ENCODE results near the gene TMEM87A.

Gene TMEM87A

GRCh38 chr15:42213511-42213910 lies 59.7 kb downstream of the TMEM87A start:
- H3K27ac ChIP-seq (ENCODE audit: low read length), result no peak overlapping the region
- peaks cover 12% of the 10 kb centered on the region for H3F3A ChIP-seq (ENCODE audit: insufficient read depth, low read length)
- H3K9me2 ChIP-seq (replicated peaks; ENCODE audit: insufficient read depth, low read length), result no peaks in the 10 kb centered on the region
- no peaks in the 10 kb centered on the region for H3K79me2 ChIP-seq (ENCODE audit: low read length)
- no peaks in the 10 kb centered on the region for H3K9me3 ChIP-seq (replicated peaks; ENCODE audit: insufficient read depth, low read length)
- no peak overlapping the region for H3K4me2 ChIP-seq (ENCODE audit: low read depth, low read length)
- H3K4me3 ChIP-seq (ENCODE audit: low read length), result no peak overlapping the region
- TF ChIP-seq CTCF (IDR thresholded peaks at IDR 0.05; ENCODE audit: low read length) (no peak), EZH2phosphoT487 (IDR thresholded peaks at IDR 0.05; ENCODE audit: low read length) (no peak), EZH2 (optimal IDR thresholded peaks at IDR 0.05; ENCODE audit: low read depth, low read length) (no peak)
- no peaks in the 10 kb centered on the region for H4K20me1 ChIP-seq (ENCODE audit: insufficient read depth, low read length)
- H3K27me3 ChIP-seq (replicated peaks; ENCODE audit: insufficient read depth, low read length), result no peaks in the 10 kb centered on the region
- peaks cover 6% of the 10 kb centered on the region; the same call in 1 of the 2 replicates for H3K36me3 ChIP-seq (replicated peaks; ENCODE audit: insufficient read depth, low read length)
- H3K4me1 ChIP-seq (ENCODE audit: low read length), result no peaks in the 10 kb centered on the region
- H3K9ac ChIP-seq (ENCODE audit: low read length), result no peak overlapping the region
- DNase-seq, result no peak
- no peak overlapping the region for H2AFZ ChIP-seq (ENCODE audit: low read length)

DNA sequence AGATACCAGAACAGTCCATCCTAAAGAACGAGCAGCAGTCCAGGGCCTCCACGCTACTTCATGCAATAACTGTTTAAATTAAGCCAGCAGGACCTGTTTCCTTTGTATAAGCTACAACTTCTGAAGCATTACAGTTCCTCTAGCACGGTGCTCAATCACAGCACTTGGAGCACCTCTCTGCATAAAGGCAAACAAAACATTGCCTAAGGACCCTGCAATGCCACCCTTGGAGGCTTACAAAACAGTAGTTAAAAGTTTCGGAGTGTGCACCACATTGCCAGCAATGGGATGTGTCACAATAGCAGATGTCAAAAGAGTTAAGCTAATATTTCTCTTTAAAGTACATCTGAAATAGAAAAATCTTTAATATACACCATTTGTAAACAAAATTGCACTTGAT lies 62.5 kb downstream of the TMEM87A start:
- H4K20me1 ChIP-seq (ENCODE audit: insufficient read depth, low read length), result no peaks in the 10 kb centered on the region
- no peak overlapping the region for H3K4me2 ChIP-seq (ENCODE audit: low read depth, low read length)
- H3K27me3 ChIP-seq (replicated peaks; ENCODE audit: insufficient read depth, low read length), result no peaks in the 10 kb centered on the region
- H3K4me1 ChIP-seq (ENCODE audit: low read length), result peaks cover 6% of the 10 kb centered on the region
- no peaks in the 10 kb centered on the region for H3K9me3 ChIP-seq (replicated peaks; ENCODE audit: insufficient read depth, low read length)
- peaks cover 25% of the 10 kb centered on the region for H3K79me2 ChIP-seq (ENCODE audit: low read length)
- H3K9me2 ChIP-seq (replicated peaks; ENCODE audit: insufficient read depth, low read length), result no peaks in the 10 kb centered on the region
- peaks cover 15% of the 10 kb centered on the region for H3F3A ChIP-seq (ENCODE audit: insufficient read depth, low read length)
- no peak overlapping the region for H3K27ac ChIP-seq (ENCODE audit: low read length)
- H3K9ac ChIP-seq (ENCODE audit: low read length), result no peak overlapping the region
- DNase-seq, result no peak
- no peak overlapping the region for H3K4me3 ChIP-seq (ENCODE audit: low read length)
- H2AFZ ChIP-seq (ENCODE audit: low read length), result no peak overlapping the region
- H3K36me3 ChIP-seq (replicated peaks; ENCODE audit: insufficient read depth, low read length), result 0 out of 2 replicates have a peak, but pooled peaks cover 6% of the 10 kb centered on the region
- TF ChIP-seq CTCF (IDR thresholded peaks at IDR 0.05; ENCODE audit: low read length) (no peak), EZH2phosphoT487 (IDR thresholded peaks at IDR 0.05; ENCODE audit: low read length) (no peak), EZH2 (optimal IDR thresholded peaks at IDR 0.05; ENCODE audit: low read depth, low read length) (no peak)

DNA sequence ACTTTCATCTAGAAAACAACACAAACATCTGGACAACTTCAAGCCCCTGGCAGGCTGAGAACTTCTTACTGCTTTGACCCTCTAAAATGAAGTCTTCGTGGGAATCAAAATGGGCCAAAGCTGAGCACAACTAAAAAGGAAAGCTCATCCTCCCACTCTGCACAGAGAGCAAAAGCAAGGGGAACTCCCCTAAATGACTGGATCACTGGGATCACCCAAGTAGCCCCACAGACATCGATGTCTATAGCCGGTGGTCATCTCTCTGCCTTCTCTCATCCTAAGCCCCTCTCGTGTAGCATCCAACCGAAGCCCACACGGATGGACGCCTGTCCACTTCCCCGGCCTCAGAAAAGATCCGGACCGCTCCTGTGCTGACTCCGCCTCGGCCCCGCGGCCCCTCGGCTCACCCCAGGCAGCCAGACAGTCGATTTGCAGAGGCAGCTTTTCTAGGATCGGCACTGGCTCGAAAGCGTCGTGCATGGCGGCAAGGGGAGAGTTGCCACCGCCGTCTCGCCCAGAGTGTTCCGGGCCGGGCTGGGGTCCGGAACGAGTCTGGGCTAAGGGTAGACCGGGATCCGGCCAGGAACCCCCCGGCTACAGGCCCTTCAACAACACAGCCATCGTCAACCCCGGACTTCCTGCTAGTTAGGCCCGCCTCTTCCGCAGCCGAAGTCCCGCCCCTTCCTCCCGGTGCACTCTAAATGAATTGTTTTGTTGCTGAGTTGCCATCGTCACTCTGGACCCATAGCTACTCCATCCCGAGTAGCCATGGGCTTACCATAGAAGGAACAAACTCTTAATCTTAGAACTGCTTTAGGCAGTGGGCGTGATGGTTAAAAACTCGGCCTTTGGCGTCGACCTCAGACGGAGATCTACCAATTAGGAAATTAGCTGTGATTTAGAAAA lies 65.3 kb downstream of the TMEM87A start, which contains the start of gene VPS39:
VPS39 (minus strand) TSS at position 631 of the 906 bp plus-strand sequence; CDS start at position 480, 151 bp downstream.
- Histone ChIP-seq H3K27ac (ENCODE audit: low read length) (peak within 1 kb of the TSS; percentile 66), H3K36me3 (replicated peaks; ENCODE audit: insufficient read depth, low read length) (0 out of 2 replicates have a peak, but pooled peaks cover 6% of the 10 kb centered on the region), H3K4me2 (ENCODE audit: low read depth, low read length) (peak within 1 kb of the TSS; percentile 62), H3F3A (ENCODE audit: insufficient read depth, low read length) (peaks cover 15% of the 10 kb centered on the region), H3K4me1 (ENCODE audit: low read length) (peaks cover 6% of the 10 kb centered on the region), H4K20me1 (ENCODE audit: insufficient read depth, low read length) (no peaks in the 10 kb centered on the region), H3K4me3 (ENCODE audit: low read length) (peak within 1 kb of the TSS; percentile 98), H3K9me2 (replicated peaks; ENCODE audit: insufficient read depth, low read length) (no peaks in the 10 kb centered on the region), H3K79me2 (ENCODE audit: low read length) (peaks cover 38% of the 10 kb centered on the region), H3K9ac (ENCODE audit: low read length) (peak within 1 kb of the TSS; percentile 89), H2AFZ (ENCODE audit: low read length) (peak within 1 kb of the TSS; percentile 83), H3K27me3 (replicated peaks; ENCODE audit: insufficient read depth, low read length) (no peaks in the 10 kb centered on the region), H3K9me3 (replicated peaks; ENCODE audit: insufficient read depth, low read length) (no peaks in the 10 kb centered on the region)
- peak; percentile 86 for DNase-seq
- TF ChIP-seq CTCF (IDR thresholded peaks at IDR 0.05; ENCODE audit: low read length), result no peak
- TF ChIP-seq EZH2phosphoT487 (IDR thresholded peaks at IDR 0.05; ENCODE audit: low read length), result no peak
- no peak for TF ChIP-seq EZH2 (optimal IDR thresholded peaks at IDR 0.05; ENCODE audit: low read depth, low read length)

Measured in MM.1S (cell line).